DND-41 (cell line): Measurements from ENCODE around the gene ACTR6.

Source experiments
- ATAC-seq: fragments of 200-7000 bp; cut with Tn5 transposase; 3 replicates; pipeline ENCODE4 v1.9.1; 2021; ENCODE audit warnings: low read depth; ENCODE audit not compliant: insufficient read depth
- DNase-seq: peaks from one replicate; pipeline ENCODE4 v3.0.0-alpha.2; 2020
- H2AFZ ChIP-seq: 2 replicates; pipeline ENCODE4 v1.6.0; 2012; ENCODE audit warnings: low read depth, low read length
- H3K27ac ChIP-seq: 2 replicates; pipeline ENCODE4 v1.5.1; 2012; ENCODE audit warnings: low read length, inconsistent platforms
- H3K27me3 ChIP-seq: fragments of 200-600 bp; sonication (generic); 2 replicates; pipeline ENCODE4 v1.6.0; 2012; ENCODE audit warnings: low read length, mild to moderate bottlenecking, inconsistent platforms; ENCODE audit not compliant: insufficient read depth, poor library complexity
- H3K36me3 ChIP-seq: 2 replicates; pipeline ENCODE4 v1.5.1; 2012; ENCODE audit warnings: low read length, inconsistent platforms; ENCODE audit not compliant: insufficient read depth
- H3K4me1 ChIP-seq: 2 replicates; pipeline ENCODE4 v1.5.1; 2012; ENCODE audit warnings: mild to moderate bottlenecking, low read length; ENCODE audit not compliant: insufficient read depth
- H3K4me2 ChIP-seq: 2 replicates; pipeline ENCODE4 v1.6.0; 2012; ENCODE audit warnings: mild to moderate bottlenecking, moderate library complexity, low read length, inconsistent platforms; ENCODE audit not compliant: insufficient read depth
- H3K4me3 ChIP-seq, 2 experiments: fragments of 200-600 bp in 1 of 2; shearing (Covaris generic) in 1 of 2; 2 replicates each; pipeline ENCODE4 v1.5.1; 2012 to 2016; ENCODE audit warnings: inconsistent platforms in 2 of 2, low read length in 2 of 2, mild to moderate bottlenecking in 2 of 2, low read depth in 1 of 2, moderate library complexity in 1 of 2
- H3K79me2 ChIP-seq: 2 replicates; pipeline ENCODE4 v1.6.0; 2012; ENCODE audit warnings: low read length, inconsistent platforms; ENCODE audit not compliant: insufficient read depth
- H3K9ac ChIP-seq: 2 replicates; pipeline ENCODE4 v1.6.0; 2012; ENCODE audit warnings: low read depth, mild to moderate bottlenecking, inconsistent platforms, low read length, moderate library complexity
- H3K9me3 ChIP-seq: 2 replicates; pipeline ENCODE4 v1.5.1; 2012; ENCODE audit warnings: low read length, moderate library complexity, mild to moderate bottlenecking, inconsistent platforms; ENCODE audit not compliant: insufficient read depth, severe bottlenecking
- H4K20me1 ChIP-seq: 2 replicates; pipeline ENCODE4 v1.6.0; 2012; ENCODE audit warnings: low read length; ENCODE audit not compliant: insufficient read depth
- CTCF ChIP-seq: IDR thresholded peaks from 2 replicates; pipeline ENCODE4 v1.5.1; 2012; ENCODE audit warnings: borderline replicate concordance, low read length, moderate library complexity, mild to moderate bottlenecking; ENCODE audit not compliant: poor library complexity, severe bottlenecking; ENCODE audit errors: extremely low read depth
- EZH2 ChIP-seq: IDR thresholded peaks from 3 replicates; pipeline ENCODE4 v1.6.1; 2012; ENCODE audit warnings: borderline replicate concordance, low read depth, mild to moderate bottlenecking, moderate library complexity, low read length, inconsistent platforms; ENCODE audit not compliant: severe bottlenecking

Gene ACTR6

GRCh38 chr12:100168562-100168961 is 32.1 kb upstream of the ACTR6 start:
- DNase-seq (no peak), ATAC-seq (no peak)
- Histone ChIP-seq H3K9me3 (no peaks in the 10 kb centered on the region), H3K4me1 (peaks cover 10% of the 10 kb centered on the region), H3K4me2 (no peak overlapping the region), H4K20me1 (no peaks in the 10 kb centered on the region), H3K79me2 (no peaks in the 10 kb centered on the region), H3K36me3 (peaks cover 21% of the 10 kb centered on the region), H2AFZ (no peak overlapping the region), H3K9ac (no peak overlapping the region), H3K27ac (no peak overlapping the region), H3K27me3 (no peaks in the 10 kb centered on the region), H3K4me3 (no peak overlapping the region)
- TF ChIP-seq EZH2 (no peak), CTCF (no peak)

- Histone ChIP-seq H4K20me1 (no peaks in the 10 kb centered on the region), H3K4me3 (no peak overlapping the region), H3K4me2 (no peak overlapping the region), H3K4me1 (peaks cover 4% of the 10 kb centered on the region), H3K9me3 (no peaks in the 10 kb centered on the region), H3K9ac (no peak overlapping the region), H3K27me3 (no peaks in the 10 kb centered on the region), H3K27ac (no peak overlapping the region), H3K36me3 (peaks cover 21% of the 10 kb centered on the region), H3K79me2 (no peaks in the 10 kb centered on the region), H2AFZ (no peak overlapping the region)
- DNase-seq, result no peak
- TF ChIP-seq EZH2, result no peak
- no peak for TF ChIP-seq CTCF
- no peak for ATAC-seq
Measured at GRCh38 chr12:100169345-100169744, 31.3 kb upstream of the ACTR6 start.

- no peak overlapping the region for H3K4me3 ChIP-seq
- ATAC-seq (no peak), DNase-seq (no peak)
- H3K9me3 ChIP-seq, result no peaks in the 10 kb centered on the region
- H3K9ac ChIP-seq, result no peak overlapping the region
- H3K27me3 ChIP-seq, result no peaks in the 10 kb centered on the region
- no peak overlapping the region for H2AFZ ChIP-seq
- no peak for TF ChIP-seq CTCF
- TF ChIP-seq EZH2, result no peak
- no peak overlapping the region for H3K27ac ChIP-seq
- H3K79me2 ChIP-seq, result no peaks in the 10 kb centered on the region
- no peaks in the 10 kb centered on the region for H3K4me1 ChIP-seq
- no peaks in the 10 kb centered on the region for H4K20me1 ChIP-seq
- H3K36me3 ChIP-seq, result peaks cover 17% of the 10 kb centered on the region
- H3K4me2 ChIP-seq, result no peak overlapping the region
Measured at GRCh38 chr12:100170313-100170858, 30.2 kb upstream of the ACTR6 start.

- Histone ChIP-seq H3K4me2 (no peak overlapping the region), H4K20me1 (no peaks in the 10 kb centered on the region), H2AFZ (no peak overlapping the region), H3K9me3 (no peaks in the 10 kb centered on the region), H3K9ac (no peak overlapping the region), H3K36me3 (peaks cover 11% of the 10 kb centered on the region), H3K27ac (no peak overlapping the region), H3K79me2 (no peaks in the 10 kb centered on the region), H3K4me1 (no peaks in the 10 kb centered on the region), H3K4me3 (no peak overlapping the region), H3K27me3 (no peaks in the 10 kb centered on the region)
- TF ChIP-seq CTCF (no peak), EZH2 (no peak)
- ATAC-seq (no peak), DNase-seq (no peak)
Measured at GRCh38 chr12:100171248-100171647, 29.4 kb upstream of the ACTR6 start.
